ENCODE data around the gene KRTAP4-11.
"Not testable (repeated sequence)": the region's sequence is repeated elsewhere in the genome, so short reads cannot be mapped to it uniquely, and the experiment has no call there.

KRTAP4-11 gene

GRCh38 chr17:41084100-41084856 lies 33.9 kb downstream of the KRTAP4-11 start, which contains the start of gene KRTAP4-7:
Gene KRTAP4-7 (plus strand): TSS chr17:41084150. CDS start chr17:41084207, 57 bp downstream.
- DNase-seq (ENCODE audit: low read depth): not testable (repeated sequence)

DNA sequence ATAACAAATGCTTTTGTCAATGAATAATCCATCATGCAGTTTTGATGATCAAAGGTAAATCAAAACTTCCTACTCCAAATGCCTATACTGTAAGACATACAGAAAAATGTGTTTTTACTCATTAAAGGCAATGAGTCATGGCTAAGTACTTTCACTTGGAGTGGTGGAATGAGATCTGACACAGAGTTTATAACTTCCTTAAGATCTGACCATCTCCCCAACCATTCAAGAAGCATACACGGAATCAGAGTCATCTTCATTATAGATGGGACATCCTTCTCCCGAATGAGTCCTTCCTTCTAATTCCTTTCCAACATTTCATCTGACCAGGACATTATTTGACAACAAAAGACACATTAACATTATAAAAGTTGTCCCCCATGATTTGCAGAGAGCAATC lies 34.7 kb downstream of the KRTAP4-11 start:
- peak; percentile 49 for DNase-seq (ENCODE audit: low read depth)

GRCh38 chr17:41082626-41083025 lies 35.5 kb downstream of the KRTAP4-11 start:
- DNase-seq (ENCODE audit: low read depth): no peak

DNA sequence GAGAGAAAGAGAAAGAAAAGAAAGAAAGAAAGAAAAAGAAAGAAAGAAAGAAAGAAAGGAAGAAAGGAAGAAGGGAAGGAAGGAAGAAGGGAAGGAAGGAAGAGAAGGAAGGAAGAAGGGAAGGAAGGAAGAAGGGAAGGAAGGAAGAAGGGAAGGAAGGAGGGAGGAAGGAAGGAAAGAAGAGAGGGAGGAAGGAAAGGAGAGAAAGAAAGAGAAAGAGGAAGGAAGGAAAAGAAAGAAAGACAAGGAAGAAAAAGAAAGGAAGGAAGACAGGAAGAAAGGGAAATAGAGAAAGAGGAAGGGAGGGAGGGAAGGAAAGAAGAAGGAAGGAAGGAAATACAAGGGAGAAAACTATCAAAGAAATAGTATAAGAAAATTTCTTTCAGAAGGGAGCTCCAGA lies 41.4 kb downstream of the KRTAP4-11 start:
- DNase-seq (ENCODE audit: low read depth): no peak

DNA sequence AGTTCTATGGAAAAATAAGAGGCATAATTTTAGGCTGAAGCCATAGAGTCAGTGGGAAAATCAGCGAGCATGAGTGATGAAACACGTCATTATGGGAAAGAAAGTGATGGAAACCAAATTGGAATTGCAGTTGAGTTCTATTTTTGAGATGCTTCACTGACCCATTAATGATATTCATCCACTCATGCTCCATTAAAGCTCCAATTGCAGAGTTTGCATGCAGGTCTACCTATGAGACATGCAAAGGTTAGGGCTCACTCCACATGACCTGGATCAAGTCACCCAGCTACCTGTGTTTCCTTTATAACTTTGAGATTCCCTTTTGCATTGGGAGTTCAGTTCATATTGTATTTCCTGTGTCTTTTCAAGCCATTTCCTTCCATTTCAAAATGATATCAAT lies 44.5 kb downstream of the KRTAP4-11 start:
- no peak for DNase-seq (ENCODE audit: low read depth)

DNA sequence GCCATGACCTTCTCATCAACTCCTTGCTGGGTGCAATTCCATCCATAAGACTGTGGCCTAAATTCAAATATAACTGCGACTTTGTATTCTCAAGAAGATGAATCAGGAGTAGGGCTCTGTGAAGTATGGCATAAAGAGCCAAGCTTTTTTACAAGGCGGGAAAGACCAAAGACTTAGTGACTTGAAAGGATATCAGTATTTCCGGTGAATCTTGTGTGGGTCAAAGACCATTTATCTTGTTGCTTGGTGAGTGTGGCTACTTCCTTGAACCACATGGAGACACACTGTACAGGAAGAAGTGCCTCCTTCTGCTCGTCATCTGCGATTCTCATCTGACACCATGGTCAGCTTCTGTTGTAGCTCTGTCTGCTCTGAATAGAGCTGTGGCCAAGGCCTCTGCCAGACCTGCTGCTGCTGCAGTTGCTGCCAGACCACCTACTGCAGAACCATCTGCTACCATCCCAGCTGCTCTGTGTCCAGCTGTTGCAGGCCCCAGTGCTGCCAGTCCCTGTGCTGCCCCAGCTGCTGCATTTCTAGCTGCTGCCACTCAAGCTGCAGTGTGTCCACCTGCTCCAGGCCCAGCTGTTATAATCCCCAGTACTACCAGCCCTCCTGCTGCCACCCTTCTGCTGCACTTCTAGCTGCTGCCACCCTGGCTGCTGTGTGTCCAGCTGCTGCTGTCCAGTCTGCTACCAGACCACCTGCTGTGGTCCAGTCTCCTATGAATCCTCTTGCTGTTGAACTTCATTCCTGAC lies 46.4 kb downstream of the KRTAP4-11 start:
- DNase-seq (ENCODE audit: low read depth): no peak

DNA sequence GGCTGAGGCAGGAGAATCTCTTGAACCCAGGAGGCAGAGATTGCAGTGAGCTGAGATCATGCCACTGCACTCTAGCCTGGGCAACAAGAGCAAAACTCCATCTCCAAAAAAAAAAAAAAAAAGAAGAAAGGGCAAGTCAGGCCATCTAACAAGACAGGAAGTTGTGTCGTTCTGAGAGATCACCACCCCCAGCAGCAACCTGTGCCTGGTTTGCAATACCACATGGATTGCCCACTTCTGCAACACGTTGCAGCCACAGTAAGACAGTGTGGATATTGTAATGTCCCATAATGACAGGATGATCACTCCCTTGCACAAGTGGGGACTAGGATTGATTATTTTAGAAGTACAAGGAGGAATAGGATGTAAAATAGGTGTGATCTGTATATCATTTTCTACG lies 49.1 kb downstream of the KRTAP4-11 start:
- no peak for DNase-seq (ENCODE audit: low read depth)

DNA sequence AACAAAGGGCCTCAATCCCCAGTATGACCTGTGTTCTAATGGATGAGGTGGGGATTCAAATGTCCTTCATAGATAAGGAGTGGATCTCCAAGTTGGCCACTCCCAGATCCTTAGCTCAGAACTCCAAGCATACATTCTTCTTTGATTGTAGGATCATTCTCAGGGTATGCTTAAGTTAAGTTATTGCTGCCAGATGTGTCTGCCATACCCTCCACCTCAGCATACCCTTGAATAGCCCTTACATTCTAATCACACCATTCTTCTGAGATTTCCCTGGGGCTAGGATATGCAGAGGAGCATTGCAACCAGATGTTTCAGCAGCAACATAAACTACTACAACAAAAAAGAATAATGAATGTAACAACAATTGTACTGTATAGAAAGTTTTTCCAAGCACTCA lies 50.9 kb downstream of the KRTAP4-11 start:
- DNase-seq (ENCODE audit: low read depth): no peak
